Measurements from ENCODE around the gene RNF151.

Gene RNF151

GRCh38 chr16:1978476-1979120 is 11.9 kb downstream of the RNF151 start:
- intact Hi-C loops (cut with DNase I; ENCODE audit: low total_unique reads): no loop called here
- Histone ChIP-seq H3K4me3 (no peak overlapping the region), H3K27me3 (peaks cover 0 to 83% of the 10 kb centered on the region in 2 donors), H3K9me3 (no peaks in the 10 kb centered on the region), H3K36me3 (peaks cover 50 to 55% (median 52%) of the 10 kb centered on the region in 3 donors), H3K4me1 (peaks cover 7 to 40% (median 17%) of the 10 kb centered on the region in 4 donors), H3K27ac (no peak overlapping the region)
- TF ChIP-seq CTCF (IDR thresholded peaks at IDR 0.05): no peak
- DNase-seq: no peak

- no peaks in the 10 kb centered on the region for H3K9me3 ChIP-seq
- TF ChIP-seq CTCF (IDR thresholded peaks at IDR 0.05): no peak
- peaks cover 0 to 74% of the 10 kb centered on the region in 2 donors for H3K27me3 ChIP-seq
- peaks cover 6 to 37% (median 16%) of the 10 kb centered on the region in 4 donors for H3K4me1 ChIP-seq
- intact Hi-C loops (cut with DNase I; ENCODE audit: low total_unique reads): no loop called here
- no peak overlapping the region for H3K27ac ChIP-seq
- H3K36me3 ChIP-seq: peaks cover 43 to 49% (median 46%) of the 10 kb centered on the region in 3 donors
- no peak overlapping the region for H3K4me3 ChIP-seq
- DNase-seq: no peak
Measured at GRCh38 chr16:1979271-1980029, 12.8 kb downstream of the RNF151 start.

- H3K27ac ChIP-seq: no peak overlapping the region
- H3K4me3 ChIP-seq: no peak overlapping the region
- H3K36me3 ChIP-seq: peaks cover 35 to 41% (median 39%) of the 10 kb centered on the region in 3 donors
- peaks cover 0 to 67% of the 10 kb centered on the region in 2 donors for H3K27me3 ChIP-seq
- H3K9me3 ChIP-seq: no peaks in the 10 kb centered on the region
- intact Hi-C loops (cut with DNase I; ENCODE audit: low total_unique reads): no loop called here
- TF ChIP-seq CTCF (IDR thresholded peaks at IDR 0.05): no peak
- H3K4me1 ChIP-seq: peaks cover 8 to 45% (median 23%) of the 10 kb centered on the region in 4 donors
- DNase-seq: no peak
Measured at GRCh38 chr16:1980030-1980769, 13.5 kb downstream of the RNF151 start.

GRCh38 chr16:1980770-1981087 is 14.1 kb downstream of the RNF151 start:
- peaks cover 0 to 62% of the 10 kb centered on the region in 2 donors for H3K27me3 ChIP-seq

More at GRCh38 chr16:1980770-1981087, 14.1 kb downstream of the RNF151 start:
- no peak overlapping the region for H3K4me3 ChIP-seq
- H3K27ac ChIP-seq: no peak overlapping the region
- H3K9me3 ChIP-seq: no peaks in the 10 kb centered on the region
- peaks cover 32 to 38% (median 36%) of the 10 kb centered on the region in 3 donors for H3K36me3 ChIP-seq
- DNase-seq: no peak
- intact Hi-C loops (cut with DNase I; ENCODE audit: low total_unique reads): no loop called here
- peaks cover 8 to 50% (median 26%) of the 10 kb centered on the region in 4 donors for H3K4me1 ChIP-seq
- no peak for TF ChIP-seq CTCF (IDR thresholded peaks at IDR 0.05)

Data from tibial artery (tissue), 4 donors.